K562 (cell line): ENCODE results near the gene TRIM71. TPM values are rescaled to one million over a fixed set of nuclear protein-coding genes. Genes with fewer than 3 reads are reported as not detected.

Experiments used
- ATAC-seq: fragments of 200-7000 bp; cut with Tn5 transposase; 3 replicates; pipeline ENCODE4 v1.9.1; 2020; ENCODE audit warnings: moderate library complexity
- BruUV-seq: library from RNA; stranded (reverse); fragments of 400-500 nt; replicated peaks from 2 replicates; lab custom pipeline; 2021; lab: Mats Ljungman, UMichigan
- CTCF ChIA-PET: fragments of 300-600 bp; formaldehyde crosslinking; extraction: SDS; loops from one replicate; lab custom pipeline; 2021; ENCODE audit warnings: low intra/inter-chr PET ratio; lab: Yijun Ruan, JAX
- POLR2A ChIA-PET: fragments of 300-600, 350-650 bp; sonication (Branson Sonifier 250); formaldehyde crosslinking; extraction: SDS; loops from one replicate; lab custom pipeline; 2021; ENCODE audit warnings: antibody characterized with exemption, inconsistent platforms; lab: Yijun Ruan, JAX
- DNase-seq, 4 experiments: peaks; one replicate each; pipeline versions ENCODE4 v3.0.0 to v3.0.0-alpha.2; 2011 to 2018; ENCODE audit warnings: low spot score in 3 of 4, mixed read lengths in 3 of 4; ENCODE audit errors: extremely low read depth in 1 of 4
- FAIRE-seq: peaks from 2 replicates; lab custom pipeline; 2011; peaks lifted over from hg19 to GRCh38; lab: Jason Lieb, UNC
- H2AFZ ChIP-seq: 2 replicates; pipeline ENCODE4 v1.6.0; 2011; ENCODE audit warnings: low read depth, low read length, control low read depth, inconsistent platforms
- H3K27ac ChIP-seq: fragments of 200-600 bp; 3 replicates; pipeline ENCODE4 v1.8.0; 2011; ENCODE audit warnings: low read depth, mild to moderate bottlenecking, control low read depth, inconsistent platforms, low read length, moderate library complexity, mixed read lengths; ENCODE audit errors: extremely low read depth
- H3K27me3 ChIP-seq, 2 experiments: fragments of 300-600 bp in 1 of 2; 2 replicates in 1 of 2; 3 replicates in 1 of 2; pipeline versions ENCODE4 v1.6.0 to v1.8.0; 2011; ENCODE audit warnings: inconsistent platforms in 2 of 2, low read length in 2 of 2, mild to moderate bottlenecking in 1 of 2, mixed read lengths in 1 of 2, moderate library complexity in 1 of 2; ENCODE audit not compliant: control insufficient read depth in 2 of 2, insufficient read depth in 2 of 2
- H3K36me3 ChIP-seq: fragments of 300-600 bp; 3 replicates; pipeline ENCODE4 v1.8.0; 2011; ENCODE audit warnings: mild to moderate bottlenecking, low read length, inconsistent platforms; ENCODE audit not compliant: control insufficient read depth, insufficient read depth
- H3K4me1 ChIP-seq, 2 experiments: fragments of 200-600 bp in 1 of 2; replicated peaks in 1 of 2; 2 replicates in 1 of 2; 3 replicates in 1 of 2; pipeline versions ENCODE4 v1.5.1 to v1.8.0; 2011; ENCODE audit warnings: inconsistent platforms in 2 of 2, low read length in 2 of 2, mild to moderate bottlenecking in 1 of 2, mixed read lengths in 1 of 2, moderate library complexity in 1 of 2; ENCODE audit not compliant: control insufficient read depth in 2 of 2, insufficient read depth in 2 of 2
- H3K4me2 ChIP-seq: 2 replicates; pipeline ENCODE4 v1.6.1; 2011; ENCODE audit warnings: low read length, control low read depth, inconsistent platforms, mixed read lengths; ENCODE audit not compliant: insufficient read depth
- H3K4me3 ChIP-seq: fragments of 200-600 bp; sonication (generic), shearing (Covaris generic); 2 replicates; pipeline ENCODE4 v1.5.1; 2016; ENCODE audit warnings: control low read depth, inconsistent platforms
- H3K79me2 ChIP-seq: fragments of 200-600 bp; 3 replicates; pipeline ENCODE4 v1.8.0; 2011; ENCODE audit warnings: low read length, inconsistent platforms; ENCODE audit not compliant: control insufficient read depth, insufficient read depth
- H3K9ac ChIP-seq, 2 experiments: 2 replicates each; pipeline versions ENCODE4 v1.6.0 to v1.6.1; 2011; ENCODE audit warnings: low read depth in 2 of 2, low read length in 2 of 2, control low read depth in 1 of 2, inconsistent platforms in 1 of 2, mild to moderate bottlenecking in 1 of 2, mixed read lengths in 1 of 2; ENCODE audit not compliant: insufficient read depth in 1 of 2
- H3K9me1 ChIP-seq: one replicate; pipeline ENCODE4 v1.6.0; 2011; ENCODE audit warnings: inconsistent platforms, mild to moderate bottlenecking, low read length, moderate library complexity; ENCODE audit not compliant: control insufficient read depth, insufficient read depth
- H3K9me3 ChIP-seq: replicated peaks from 2 replicates; pipeline ENCODE4 v1.5.1; 2011; ENCODE audit warnings: low read depth, low read length, inconsistent platforms; ENCODE audit not compliant: control insufficient read depth, insufficient read depth
- H4K20me1 ChIP-seq: replicated peaks from 2 replicates; pipeline ENCODE4 v1.6.1; 2011; ENCODE audit warnings: low read length, inconsistent platforms, mixed read lengths; ENCODE audit not compliant: control insufficient read depth, insufficient read depth
- BACH1 ChIP-seq: fragments of 200-800 bp; sonication (Bioruptor generic); IDR thresholded peaks from 2 replicates; pipeline ENCODE4 v1.6.1; 2016; ENCODE audit warnings: missing genetic modification characterization, missing compliant biosample characterization
- E2F3 ChIP-seq: fragments of 250-450 bp; sonication (Bioruptor Pico); IDR thresholded peaks from 2 replicates; pipeline ENCODE4 v1.4.0; 2020; ENCODE audit warnings: mild to moderate bottlenecking
- FOXK2 ChIP-seq, 2 experiments: fragments of 450-650 bp; IDR thresholded peaks in 1 of 2; conservative IDR thresholded peaks in 1 of 2; 2 replicates each; pipeline ENCODE4 v1.6.1; 2016; ENCODE audit warnings: low read depth in 2 of 2, mild to moderate bottlenecking in 1 of 2
- NBN ChIP-seq: fragments of 450-650 bp; IDR thresholded peaks from 2 replicates; pipeline ENCODE4 v1.6.1; 2016; ENCODE audit warnings: low read depth, mild to moderate bottlenecking
- NFE2 ChIP-seq: IDR thresholded peaks from 2 replicates; pipeline ENCODE4 v1.6.1; 2014; ENCODE audit warnings: antibody characterized with exemption, low read depth
- PCBP2 ChIP-seq: fragments of 200-400 bp; formaldehyde crosslinking; IDR thresholded peaks from 2 replicates; pipeline ENCODE4 v1.6.1; 2018; ENCODE audit warnings: low read length, low read depth, mild to moderate bottlenecking, moderate library complexity; ENCODE audit not compliant: poor library complexity, severe bottlenecking
- RBM15 ChIP-seq: fragments of 200-400 bp; formaldehyde crosslinking; IDR thresholded peaks from 2 replicates; pipeline ENCODE4 v1.6.1; 2018; ENCODE audit warnings: mild to moderate bottlenecking, low read length, moderate library complexity; ENCODE audit not compliant: insufficient read depth
- RBM22 ChIP-seq: fragments of 200-400 bp; formaldehyde crosslinking; IDR thresholded peaks from 2 replicates; pipeline ENCODE4 v1.6.1; 2018; ENCODE audit warnings: low read length, low read depth; ENCODE audit not compliant: poor library complexity, severe bottlenecking
- RBM25 ChIP-seq: fragments of 200-400 bp; formaldehyde crosslinking; IDR thresholded peaks from 2 replicates; pipeline ENCODE4 v1.6.1; 2018; ENCODE audit warnings: low read length, low read depth, moderate library complexity; ENCODE audit not compliant: severe bottlenecking
- RREB1 ChIP-seq: fragments of 250-450 bp; sonication (Bioruptor Pico); IDR thresholded peaks from 2 replicates; pipeline ENCODE4 v1.4.0; 2020
- TCFL5 ChIP-seq: fragments of 250-450 bp; sonication (Bioruptor Pico); conservative IDR thresholded peaks from 2 replicates; pipeline ENCODE4 v1.6.1; 2021; ENCODE audit warnings: mild to moderate bottlenecking, moderate library complexity, matching md5 sums
- ZNF57 ChIP-seq: fragments of 450-650 bp; formaldehyde crosslinking; IDR thresholded peaks from 2 replicates; pipeline ENCODE4 v1.4.0; 2020; ENCODE audit warnings: mild to moderate bottlenecking, moderate library complexity
- WGBS: fragments of 100-300 bp; shearing (Covaris generic); methylation state at CpG from one replicate; pipeline ENCODE4 v1.1.6; 2016; ENCODE audit warnings: low coverage, mixed read lengths; ENCODE audit not compliant: insufficient coverage; ENCODE audit errors: missing lambda C conversion rate; 5-methylcytosine and 5-hydroxymethylcytosine counted together
- in situ Hi-C: fragments of 300-500 bp; cut with MboI; formaldehyde crosslinking; loops from 4 replicates; pipeline ENCODE4 v1.15.0; 2018; ENCODE audit warnings: inconsistent platforms, mixed read lengths
- intact Hi-C: fragments of 100-400 bp; cut with micrococcal nuclease; formaldehyde crosslinking; loops from 2 replicates; pipeline ENCODE4 v1.14.2; 2022
- polyA plus RNA-seq, 8 experiments: library from polyadenylated mRNA; depleted of rRNA in 4 of 8; stranded (reverse) in 5 of 8; unstranded in 3 of 8; fragments of >200 nt; fragmentation: Nextera tagmentation in 2 of 8; fragmentation: Illumina TruSeq in 1 of 8; extraction: Ambion mirVana in 2 of 8; extraction: Trizol in 1 of 8; gene quantifications; 2 replicates each; pipeline versions ENCODE4 v1.2.1 to v1.2.3, GENCODE V29; 2011 to 2014; ENCODE audit warnings: inconsistent platforms in 1 of 8, missing spikeins in 1 of 8
- total RNA-seq, 7 experiments: library from RNA; depleted of rRNA in 6 of 7; stranded (reverse); fragments of >200 nt in 6 of 7; fragmentation: Illumina TruSeq in 2 of 7; extraction: Trizol in 2 of 7; gene quantifications; 2 replicates each; pipeline versions ENCODE4 v1.2.1 to v1.2.3, GENCODE V29; 2011 to 2021; ENCODE audit warnings: low replicate concordance in 1 of 7
- TF ChIP-seq, protein P1 (sequence below): sonication (generic); formaldehyde crosslinking; IDR thresholded peaks from 2 replicates; pipeline ENCODE4 v1.8.1; 2023; ENCODE audit warnings: mild to moderate bottlenecking, missing genetic modification reagents

The TRIM71 gene
- total and polyA plus RNA-seq, 9 of the 15 experiments (the other 6 are each of a cell fraction or from before 2014, with no cell fraction given) = 0.04 to 0.11 TPM; not detected in 7

DNA sequence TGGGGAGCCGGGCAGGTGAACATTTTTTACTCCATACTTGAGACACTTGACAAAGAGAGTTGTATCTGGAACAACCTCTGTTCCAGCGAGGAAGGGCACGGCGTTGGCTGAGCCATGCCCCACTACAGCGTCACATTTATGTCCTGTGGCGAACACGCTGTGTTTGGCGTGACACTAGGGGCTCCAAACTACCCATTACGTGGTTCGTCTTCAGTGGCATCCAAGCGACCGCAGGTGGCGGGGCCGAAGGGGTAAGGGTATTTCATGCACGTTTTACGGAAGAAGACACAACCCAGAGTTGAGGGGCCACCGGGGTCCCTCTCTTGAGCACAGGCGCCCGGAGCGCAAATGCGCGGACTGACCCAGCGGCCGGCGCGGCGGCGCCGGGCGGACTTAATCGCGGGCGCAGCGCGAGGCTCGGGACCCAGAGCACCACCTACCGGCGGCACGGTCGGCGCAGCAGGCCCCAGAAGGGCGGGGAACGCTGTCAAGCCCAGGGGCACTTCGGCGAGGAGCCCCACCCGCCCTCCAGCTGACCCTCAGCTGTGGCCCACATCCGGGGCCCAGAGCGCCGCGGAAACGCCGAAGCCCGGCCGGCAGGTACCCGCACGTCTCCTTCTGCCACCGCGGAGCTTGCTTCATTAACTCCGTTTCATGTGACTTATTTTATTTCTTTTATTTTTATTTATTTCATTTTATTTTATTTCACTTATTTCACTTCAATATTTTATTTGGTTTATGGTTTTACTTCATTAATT is 36.4 kb upstream of the TRIM71 start:
- BruUV-seq = no TSS peak
- in situ Hi-C loops = no loop called here
- no peaks in the 10 kb centered on the region for H4K20me1 ChIP-seq
- no peaks in the 10 kb centered on the region for H3K79me2 ChIP-seq
- FAIRE-seq = peak; percentile 42
- H3K9me3 ChIP-seq = no peaks in the 10 kb centered on the region
- peak; percentile 90 to 95 (median 92) for DNase-seq
- no peaks in the 10 kb centered on the region for H3K9me1 ChIP-seq
- H3K4me2 ChIP-seq = peak overlapping the region; percentile 90
- peaks cover 4 to 20% of the 10 kb centered on the region in 2 experiments; a peak in 4 of 5 replicates for H3K4me1 ChIP-seq
- H3K27ac ChIP-seq = peak overlapping the region; percentile 37; the same call in 2 of the 3 replicates
- H3K9ac ChIP-seq = peak overlapping the region; percentile 69 to 93
- peak overlapping the region; percentile 50 for H3K4me3 ChIP-seq
- H3K36me3 ChIP-seq = no peaks in the 10 kb centered on the region
- 2% methylated on average over 50 of the region's 59 CpGs for WGBS
- ChIA-PET POLR2A (interaction anchor here (0.8 to 1.9 kb wide), 5 partner anchors 9 to 16 kb away, joined by 3 to 8 read pairs (median 5); no protein-coding TSS in a partner anchor), CTCF (interaction anchor here (0.6 to 1.2 kb wide), 3 partner anchors 106 to 284 kb away, joined by 4 to 5 read pairs (median 4); no protein-coding TSS in a partner anchor)
- H3K27me3 ChIP-seq = 0 out of 5 replicates have a peak, but pooled peaks cover 0 to under 1% of the 10 kb centered on the region in 2 experiments
- peak overlapping the region; percentile 91 for H2AFZ ChIP-seq
- peak; percentile 97 for ATAC-seq
- intact Hi-C loops = loop anchor here (1.0 to 5.0 kb wide), 3 partner anchors 49 to 271 kb away; no protein-coding TSS in a partner anchor
- TF ChIP-seq ZNF57 (CRISPR knock-in tag) (no peak), RBM22 (peak; percentile 58), PCBP2 (no peak), RREB1 (CRISPR knock-in tag) (no peak), BACH1 (tag) (no peak), RBM15 (no peak), E2F3 (CRISPR knock-in tag) (no peak), NBN (0 out of 2 replicates have a peak, but pooled peaks have one; percentile 9), FOXK2 (conservative IDR thresholded peaks at IDR 0.05 in 1 of 2, IDR thresholded peaks at IDR 0.05 in 1 of 2; ENCODE audit: low read depth in 2 of 2) (no peak), TCFL5 (CRISPR knock-in tag) (no peak), NFE2 (no peak), RBM25 (peak; percentile 41)
- TF ChIP-seq, protein P1, sequence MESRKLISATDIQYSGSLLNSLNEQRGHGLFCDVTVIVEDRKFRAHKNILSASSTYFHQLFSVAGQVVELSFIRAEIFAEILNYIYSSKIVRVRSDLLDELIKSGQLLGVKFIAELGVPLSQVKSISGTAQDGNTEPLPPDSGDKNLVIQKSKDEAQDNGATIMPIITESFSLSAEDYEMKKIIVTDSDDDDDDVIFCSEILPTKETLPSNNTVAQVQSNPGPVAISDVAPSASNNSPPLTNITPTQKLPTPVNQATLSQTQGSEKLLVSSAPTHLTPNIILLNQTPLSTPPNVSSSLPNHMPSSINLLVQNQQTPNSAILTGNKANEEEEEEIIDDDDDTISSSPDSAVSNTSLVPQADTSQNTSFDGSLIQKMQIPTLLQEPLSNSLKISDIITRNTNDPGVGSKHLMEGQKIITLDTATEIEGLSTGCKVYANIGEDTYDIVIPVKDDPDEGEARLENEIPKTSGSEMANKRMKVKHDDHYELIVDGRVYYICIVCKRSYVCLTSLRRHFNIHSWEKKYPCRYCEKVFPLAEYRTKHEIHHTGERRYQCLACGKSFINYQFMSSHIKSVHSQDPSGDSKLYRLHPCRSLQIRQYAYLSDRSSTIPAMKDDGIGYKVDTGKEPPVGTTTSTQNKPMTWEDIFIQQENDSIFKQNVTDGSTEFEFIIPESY (CRISPR knock-in tag) = no peak
